ENCODE results near the gene CLTC.

Gene CLTC

GRCh38 chr17:59621771-59622170 is 2.1 kb downstream of the CLTC start:
- TF ChIP-seq, protein P1, sequence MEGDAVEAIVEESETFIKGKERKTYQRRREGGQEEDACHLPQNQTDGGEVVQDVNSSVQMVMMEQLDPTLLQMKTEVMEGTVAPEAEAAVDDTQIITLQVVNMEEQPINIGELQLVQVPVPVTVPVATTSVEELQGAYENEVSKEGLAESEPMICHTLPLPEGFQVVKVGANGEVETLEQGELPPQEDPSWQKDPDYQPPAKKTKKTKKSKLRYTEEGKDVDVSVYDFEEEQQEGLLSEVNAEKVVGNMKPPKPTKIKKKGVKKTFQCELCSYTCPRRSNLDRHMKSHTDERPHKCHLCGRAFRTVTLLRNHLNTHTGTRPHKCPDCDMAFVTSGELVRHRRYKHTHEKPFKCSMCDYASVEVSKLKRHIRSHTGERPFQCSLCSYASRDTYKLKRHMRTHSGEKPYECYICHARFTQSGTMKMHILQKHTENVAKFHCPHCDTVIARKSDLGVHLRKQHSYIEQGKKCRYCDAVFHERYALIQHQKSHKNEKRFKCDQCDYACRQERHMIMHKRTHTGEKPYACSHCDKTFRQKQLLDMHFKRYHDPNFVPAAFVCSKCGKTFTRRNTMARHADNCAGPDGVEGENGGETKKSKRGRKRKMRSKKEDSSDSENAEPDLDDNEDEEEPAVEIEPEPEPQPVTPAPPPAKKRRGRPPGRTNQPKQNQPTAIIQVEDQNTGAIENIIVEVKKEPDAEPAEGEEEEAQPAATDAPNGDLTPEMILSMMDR (IDR thresholded peaks at IDR 0.05; ENCODE audit: borderline replicate concordance, control extremely low read depth, extremely low read depth, insufficient read depth, missing control alignments) = no peak
- in situ Hi-C loops (cut with MboI; ENCODE audit: low sequenced_read_pairs, unreplicated experiment) = no loop called here
- no peak for DNase-seq (ENCODE audit: low spot score)

GRCh38 chr17:59623151-59623550 is 3.5 kb downstream of the CLTC start:
- no peak for DNase-seq (ENCODE audit: low spot score)
- in situ Hi-C loops (cut with MboI; ENCODE audit: low sequenced_read_pairs, unreplicated experiment) = no loop called here

DNA sequence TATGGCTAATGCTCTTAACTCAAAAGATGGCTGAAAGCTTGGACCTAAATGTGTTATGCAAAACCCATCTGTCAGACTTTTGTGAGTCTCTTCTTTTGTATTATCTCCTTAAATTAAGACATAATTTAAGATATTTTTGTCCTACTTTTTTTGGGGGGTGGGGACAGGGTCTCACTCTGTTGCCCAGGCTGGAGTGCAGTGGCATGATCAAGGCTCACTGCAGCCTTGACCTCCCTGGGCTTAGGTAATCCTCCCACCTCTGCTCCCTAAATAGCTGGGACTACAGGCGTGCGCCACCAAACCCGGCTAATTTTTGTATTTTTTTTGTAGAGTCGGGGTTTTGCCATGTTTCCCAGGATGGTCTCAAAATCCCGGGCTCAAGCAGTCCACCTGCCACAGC is 7.1 kb downstream of the CLTC start:
- TF ChIP-seq, protein P1 (IDR thresholded peaks at IDR 0.05; ENCODE audit: borderline replicate concordance, control extremely low read depth, extremely low read depth, insufficient read depth, missing control alignments) = no peak
- DNase-seq (ENCODE audit: low spot score) = no peak
- in situ Hi-C loops (cut with MboI; ENCODE audit: low sequenced_read_pairs, unreplicated experiment) = no loop called here

More at GRCh38 chr17:59623151-59623550, 3.5 kb downstream of the CLTC start:
- TF ChIP-seq, protein P1 (IDR thresholded peaks at IDR 0.05; ENCODE audit: borderline replicate concordance, control extremely low read depth, extremely low read depth, insufficient read depth, missing control alignments) = no peak

- in situ Hi-C loops (cut with MboI; ENCODE audit: low sequenced_read_pairs, unreplicated experiment) = no loop called here
- DNase-seq (ENCODE audit: low spot score) = no peak
- TF ChIP-seq, protein P1 (IDR thresholded peaks at IDR 0.05; ENCODE audit: borderline replicate concordance, control extremely low read depth, extremely low read depth, insufficient read depth, missing control alignments) = no peak
Measured at GRCh38 chr17:59627274-59627673, 7.6 kb downstream of the CLTC start.

DNA sequence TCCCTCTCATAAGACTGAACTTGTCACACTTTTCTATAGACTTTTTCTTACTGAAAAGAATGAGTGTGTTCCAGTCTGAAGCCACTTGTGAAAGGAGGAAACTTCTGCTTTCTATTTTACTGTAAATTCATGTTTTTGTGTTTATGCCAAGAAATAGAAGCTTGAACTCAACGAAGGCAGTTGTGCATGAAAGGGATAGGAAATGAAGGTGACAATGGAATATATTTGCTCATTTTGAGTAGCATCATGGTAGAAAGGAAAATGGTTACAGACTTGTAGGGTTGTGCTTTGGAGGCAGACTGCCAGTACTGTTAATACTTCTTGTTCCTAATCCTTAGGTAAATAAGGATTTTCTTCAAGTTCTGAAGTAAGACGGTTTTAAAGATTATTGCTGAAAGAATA is 8.1 kb downstream of the CLTC start:
- DNase-seq (ENCODE audit: low spot score) = peak; percentile 29
- in situ Hi-C loops (cut with MboI; ENCODE audit: low sequenced_read_pairs, unreplicated experiment) = no loop called here
- TF ChIP-seq, protein P1 (IDR thresholded peaks at IDR 0.05; ENCODE audit: borderline replicate concordance, control extremely low read depth, extremely low read depth, insufficient read depth, missing control alignments) = no peak

DNA sequence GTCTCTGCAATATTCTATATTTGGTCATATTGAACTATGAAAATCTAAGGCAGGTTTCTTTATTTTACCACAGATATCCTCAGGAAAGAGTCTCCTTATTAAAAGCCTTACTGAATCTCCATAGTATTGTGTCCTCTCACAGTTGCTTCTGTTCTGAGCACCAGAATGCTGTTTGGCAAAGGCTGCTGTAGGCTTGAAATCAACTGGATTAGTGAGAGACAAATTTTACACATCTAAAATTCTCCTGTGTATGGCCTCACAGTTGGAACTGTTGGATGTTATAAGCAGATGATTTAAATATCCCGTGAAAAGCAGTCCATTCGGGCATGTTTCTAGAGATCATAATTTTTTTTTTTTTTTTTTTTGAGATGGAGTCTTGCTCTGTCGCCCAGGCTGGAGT is 9.5 kb downstream of the CLTC start:
- DNase-seq (ENCODE audit: low spot score) = no peak
- TF ChIP-seq, protein P1 (IDR thresholded peaks at IDR 0.05; ENCODE audit: borderline replicate concordance, control extremely low read depth, extremely low read depth, insufficient read depth, missing control alignments) = no peak
- in situ Hi-C loops (cut with MboI; ENCODE audit: low sequenced_read_pairs, unreplicated experiment) = no loop called here

DNA sequence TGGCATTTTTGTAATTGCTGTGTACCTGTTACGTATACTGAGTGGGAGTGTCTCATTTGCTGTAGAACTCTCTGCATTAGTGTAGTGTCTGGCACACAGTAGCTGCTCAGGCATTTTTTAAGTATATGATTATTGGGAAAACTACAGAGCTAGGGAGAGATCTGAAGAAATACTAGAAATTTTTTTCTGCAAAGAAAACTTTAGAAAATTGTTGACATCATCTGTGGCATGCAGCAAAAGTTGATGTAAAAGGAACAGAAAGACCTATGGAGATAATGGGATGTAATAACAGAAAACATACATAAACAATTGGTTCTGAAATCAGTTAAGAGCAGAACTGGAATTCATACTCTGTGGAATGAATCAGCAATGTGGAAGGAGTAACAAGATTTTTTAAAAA is 11.6 kb downstream of the CLTC start:
- no peak for DNase-seq (ENCODE audit: low spot score)
- in situ Hi-C loops (cut with MboI; ENCODE audit: low sequenced_read_pairs, unreplicated experiment) = no loop called here
- TF ChIP-seq, protein P1 (IDR thresholded peaks at IDR 0.05; ENCODE audit: borderline replicate concordance, control extremely low read depth, extremely low read depth, insufficient read depth, missing control alignments) = no peak
